H9 (cell line): Measurements from ENCODE around the gene NFE2L3. TPM values are rescaled to one million over a fixed set of nuclear protein-coding genes. Genes with fewer than 3 reads are reported as not detected.

ENCODE experiments used
- DNase-seq: peaks from one replicate; pipeline ENCODE4 v3.0.0-alpha.2; 2017
- H2AFZ ChIP-seq: one replicate; pipeline ENCODE4 v1.6.1; 2013; ENCODE audit warnings: mild to moderate bottlenecking, low read length, control low read depth, moderate library complexity
- H2AK5ac ChIP-seq: 2 replicates; pipeline ENCODE4 v1.6.1; 2013; ENCODE audit warnings: low read length, control low read depth, mixed read lengths; ENCODE audit not compliant: insufficient read length
- H2BK120ac ChIP-seq: one replicate; pipeline ENCODE4 v1.6.1; 2013; ENCODE audit warnings: low read depth, mild to moderate bottlenecking, low read length, control low read depth, inconsistent platforms; ENCODE audit not compliant: poor library complexity, severe bottlenecking
- H2BK12ac ChIP-seq: 2 replicates; pipeline ENCODE4 v1.6.1; 2013; ENCODE audit warnings: low read length, control low read depth, mixed read lengths, low read depth; ENCODE audit not compliant: insufficient read length
- H2BK15ac ChIP-seq: 2 replicates; pipeline ENCODE4 v1.6.1; 2013; ENCODE audit warnings: low read depth, low read length, control low read depth
- H2BK20ac ChIP-seq: one replicate; pipeline ENCODE4 v1.6.1; 2013; ENCODE audit warnings: low read depth, mild to moderate bottlenecking, low read length, control low read depth, inconsistent platforms; ENCODE audit not compliant: poor library complexity, severe bottlenecking
- H2BK5ac ChIP-seq: 2 replicates; pipeline ENCODE4 v1.6.1; 2013; ENCODE audit warnings: low read length, control low read depth, mixed read lengths; ENCODE audit not compliant: insufficient read length
- H3K14ac ChIP-seq: 2 replicates; pipeline ENCODE4 v1.6.1; 2013; ENCODE audit warnings: low read length, control low read depth; ENCODE audit not compliant: insufficient read depth
- H3K18ac ChIP-seq: 2 replicates; pipeline ENCODE4 v1.6.1; 2013; ENCODE audit warnings: low read depth, mild to moderate bottlenecking, mixed read lengths, low read length, control low read depth; ENCODE audit not compliant: insufficient read length
- H3K23ac ChIP-seq: 2 replicates; pipeline ENCODE4 v1.6.1; 2013; ENCODE audit warnings: low read length, control low read depth, mixed read lengths, low read depth; ENCODE audit not compliant: insufficient read length
- H3K23me2 ChIP-seq: 2 replicates; pipeline ENCODE4 v1.6.1; 2013; ENCODE audit warnings: low read depth, mild to moderate bottlenecking, mixed read lengths, low read length, control low read depth; ENCODE audit not compliant: insufficient read length, poor library complexity, severe bottlenecking
- H3K27ac ChIP-seq: 2 replicates; pipeline ENCODE4 v1.5.1; 2013; ENCODE audit warnings: low read length, control low read depth, mixed read lengths, low read depth; ENCODE audit not compliant: insufficient read length
- H3K27me3 ChIP-seq: 2 replicates; pipeline ENCODE4 v1.6.1; 2013; ENCODE audit warnings: low read length, control low read depth, inconsistent platforms; ENCODE audit not compliant: insufficient read depth
- H3K4ac ChIP-seq: 2 replicates; pipeline ENCODE4 v1.6.1; 2013; ENCODE audit warnings: low read depth, mild to moderate bottlenecking, control low read depth, inconsistent platforms, low read length, moderate library complexity
- H3K4me1 ChIP-seq: 2 replicates; pipeline ENCODE4 v1.6.1; 2013; ENCODE audit warnings: low read length, control low read depth, inconsistent platforms; ENCODE audit not compliant: insufficient read depth
- H3K4me2 ChIP-seq: 2 replicates; pipeline ENCODE4 v1.6.1; 2013; ENCODE audit warnings: low read length, control low read depth, mixed read lengths; ENCODE audit not compliant: insufficient read length, insufficient read depth
- H3K56ac ChIP-seq: 2 replicates; pipeline ENCODE4 v1.6.1; 2013; ENCODE audit warnings: low read depth, mild to moderate bottlenecking, mixed read lengths, low read length, control low read depth; ENCODE audit not compliant: insufficient read length
- H3K79me1 ChIP-seq: 2 replicates; pipeline ENCODE4 v1.6.1; 2013; ENCODE audit warnings: low read depth, mild to moderate bottlenecking, moderate library complexity, low read length, control low read depth, inconsistent platforms; ENCODE audit not compliant: insufficient read depth, poor library complexity, severe bottlenecking
- H3K79me2 ChIP-seq: 2 replicates; pipeline ENCODE4 v1.6.1; 2013; ENCODE audit warnings: low read length, control low read depth, inconsistent platforms; ENCODE audit not compliant: insufficient read depth
- H3K9ac ChIP-seq: 2 replicates; pipeline ENCODE4 v1.6.1; 2013; ENCODE audit warnings: low read length, control low read depth, mixed read lengths; ENCODE audit not compliant: insufficient read length; ENCODE audit errors: extremely low read depth
- H3K9me3 ChIP-seq: one replicate; pipeline ENCODE4 v1.6.1; 2013; ENCODE audit warnings: low read depth, low read length, inconsistent platforms; ENCODE audit not compliant: control insufficient read depth
- H3T11ph ChIP-seq: one replicate; pipeline ENCODE4 v1.6.1; 2013; ENCODE audit warnings: mild to moderate bottlenecking, low read length, control low read depth, inconsistent platforms
- H4K20me1 ChIP-seq: one replicate; pipeline ENCODE4 v1.6.1; 2013; ENCODE audit not compliant: control insufficient read depth, insufficient read length, insufficient read depth
- H4K5ac ChIP-seq: 2 replicates; pipeline ENCODE4 v1.6.1; 2013; ENCODE audit warnings: low read depth, mild to moderate bottlenecking, mixed read lengths, low read length, control low read depth; ENCODE audit not compliant: insufficient read length
- H4K8ac ChIP-seq: replicated peaks from 2 replicates; pipeline ENCODE4 v1.6.1; 2013; ENCODE audit warnings: low read length, control low read depth, mixed read lengths, low read depth; ENCODE audit not compliant: insufficient read length
- H4K91ac ChIP-seq: 2 replicates; pipeline ENCODE4 v1.6.1; 2013; ENCODE audit warnings: low read depth, mild to moderate bottlenecking, moderate library complexity, mixed read lengths, low read length, control low read depth; ENCODE audit not compliant: insufficient read length
- H3K27ac Mint-ChIP-seq, 3 experiments: 2 replicates in 2 of 3; 3 replicates in 1 of 3; pipeline ENCODE4 v1.8.0; 2020 to 2021; ENCODE audit warnings: mixed read lengths in 3 of 3, mild to moderate bottlenecking in 1 of 3, moderate library complexity in 1 of 3
- H3K27me3 Mint-ChIP-seq: 2 replicates; pipeline ENCODE4 v1.8.0; 2021; ENCODE audit warnings: low read depth, mild to moderate bottlenecking, moderate library complexity, mixed read lengths
- H3K36me3 Mint-ChIP-seq, 3 experiments: 2 replicates in 2 of 3; 3 replicates in 1 of 3; pipeline ENCODE4 v1.8.0; 2020 to 2021; ENCODE audit warnings: low read depth in 3 of 3, mixed read lengths in 3 of 3; ENCODE audit not compliant: insufficient read depth in 1 of 3
- H3K4me1 Mint-ChIP-seq, 2 experiments: 2 replicates each; pipeline ENCODE4 v1.8.0; 2020; ENCODE audit warnings: mixed read lengths in 2 of 2
- H3K4me3 Mint-ChIP-seq, 2 experiments: 2 replicates in 1 of 2; 3 replicates in 1 of 2; pipeline ENCODE4 v1.8.0; 2020 to 2021; ENCODE audit warnings: mild to moderate bottlenecking in 2 of 2, mixed read lengths in 2 of 2, moderate library complexity in 1 of 2
- H3K9me3 Mint-ChIP-seq, 2 experiments: 2 replicates in 1 of 2; 3 replicates in 1 of 2; pipeline ENCODE4 v1.8.0; 2020; ENCODE audit warnings: mild to moderate bottlenecking in 2 of 2, mixed read lengths in 2 of 2, moderate library complexity in 1 of 2
- WGBS: extraction: QIAGEN DNeasy Blood & Tissue Kit; methylation state at CpG from one replicate; pipeline ENCODE4 v1.1.7; 2013; ENCODE audit warnings: missing lambda C conversion rate, low lambda C conversion rate, mixed read lengths; ENCODE audit not compliant: insufficient read length; ENCODE audit errors: extremely low coverage; 5-methylcytosine and 5-hydroxymethylcytosine counted together
- total RNA-seq: library from RNA; stranded (reverse); gene quantifications from 2 replicates; pipeline ENCODE4 v1.2.1, GENCODE V29; 2021
- TF ChIP-seq, protein P1 (sequence below): fragments of 200-600 bp; sonication (generic); conservative IDR thresholded peaks from 3 replicates; pipeline ENCODE4 v1.8.0; 2021; ENCODE audit warnings: antibody characterized with exemption, mild to moderate bottlenecking

The NFE2L3 gene
- total RNA-seq, 1 experiment from 2014 or later: 46.9 TPM

DNA sequence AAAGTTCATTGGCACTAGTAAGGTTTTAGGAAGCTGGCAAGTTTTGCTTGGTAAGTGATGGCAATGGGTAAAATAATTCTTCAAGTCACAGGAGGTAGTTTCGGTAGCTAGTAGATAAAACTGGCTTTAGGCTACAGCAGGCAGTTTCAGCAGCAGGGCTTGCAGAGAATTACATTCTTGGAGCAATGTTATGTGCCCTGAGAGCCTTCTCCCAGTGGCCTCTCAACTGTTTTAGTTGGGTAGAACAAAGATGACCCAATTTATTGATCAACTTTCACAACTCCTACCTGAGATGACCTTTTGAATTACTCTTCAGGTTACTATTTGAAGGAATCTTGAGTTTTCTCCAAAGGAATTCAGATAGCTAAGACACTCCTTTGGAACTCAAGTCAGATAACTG lies 16.4 kb upstream of the NFE2L3 start:
- Histone ChIP-seq H3K4me2 (no peak overlapping the region), H3K27ac (no peak overlapping the region), H3K27me3 (no peaks in the 10 kb centered on the region), H2BK5ac (no peak overlapping the region), H2BK120ac (no peak overlapping the region), H4K91ac (no peak overlapping the region), H3K4ac (no peak overlapping the region), H4K5ac (no peak overlapping the region), H3K23ac (no peak overlapping the region), H3K4me1 (no peaks in the 10 kb centered on the region), H3K9me3 (no peaks in the 10 kb centered on the region), H3K79me2 (no peaks in the 10 kb centered on the region), H2BK12ac (no peak overlapping the region), H3K23me2 (no peaks in the 10 kb centered on the region), H4K20me1 (no peaks in the 10 kb centered on the region), H3T11ph (no peak overlapping the region), H4K8ac (no peak overlapping the region), H2BK15ac (no peak overlapping the region), H2BK20ac (no peak overlapping the region), H3K18ac (no peak overlapping the region), H2AK5ac (no peak overlapping the region), H3K9ac (no peak overlapping the region), H3K14ac (no peak overlapping the region), H3K56ac (no peak overlapping the region), H2AFZ (no peak overlapping the region), H3K79me1 (no peaks in the 10 kb centered on the region)
- Mint-ChIP-seq H3K36me3 (peaks cover 0 to 4% (median 0%) of the 10 kb centered on the region in 3 experiments; a peak in 1 of 7 replicates), H3K9me3 (peaks cover 11 to 12% of the 10 kb centered on the region in 2 experiments), H3K4me3 (no peak overlapping the region), H3K4me1 (no peaks in the 10 kb centered on the region), H3K27ac (no peak overlapping the region), H3K27me3 (peaks cover 7% of the 10 kb centered on the region)
- TF ChIP-seq, protein P1, sequence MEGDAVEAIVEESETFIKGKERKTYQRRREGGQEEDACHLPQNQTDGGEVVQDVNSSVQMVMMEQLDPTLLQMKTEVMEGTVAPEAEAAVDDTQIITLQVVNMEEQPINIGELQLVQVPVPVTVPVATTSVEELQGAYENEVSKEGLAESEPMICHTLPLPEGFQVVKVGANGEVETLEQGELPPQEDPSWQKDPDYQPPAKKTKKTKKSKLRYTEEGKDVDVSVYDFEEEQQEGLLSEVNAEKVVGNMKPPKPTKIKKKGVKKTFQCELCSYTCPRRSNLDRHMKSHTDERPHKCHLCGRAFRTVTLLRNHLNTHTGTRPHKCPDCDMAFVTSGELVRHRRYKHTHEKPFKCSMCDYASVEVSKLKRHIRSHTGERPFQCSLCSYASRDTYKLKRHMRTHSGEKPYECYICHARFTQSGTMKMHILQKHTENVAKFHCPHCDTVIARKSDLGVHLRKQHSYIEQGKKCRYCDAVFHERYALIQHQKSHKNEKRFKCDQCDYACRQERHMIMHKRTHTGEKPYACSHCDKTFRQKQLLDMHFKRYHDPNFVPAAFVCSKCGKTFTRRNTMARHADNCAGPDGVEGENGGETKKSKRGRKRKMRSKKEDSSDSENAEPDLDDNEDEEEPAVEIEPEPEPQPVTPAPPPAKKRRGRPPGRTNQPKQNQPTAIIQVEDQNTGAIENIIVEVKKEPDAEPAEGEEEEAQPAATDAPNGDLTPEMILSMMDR: no peak
- DNase-seq: no peak
- WGBS: no CpG with 5 or more reads among the region's 1 CpG
